A673 (cell line): Measurements from ENCODE around the gene B4GALT3. TPM values are rescaled to one million over a fixed set of nuclear protein-coding genes. Genes with fewer than 3 reads are reported as not detected.
A peak's percentile ranks its signal among the peaks of the same experiment; 100 is the strongest.

Source experiments
- BruUV-seq: library from RNA; stranded (reverse); fragments of 400-500 nt; replicated peaks from 2 replicates; lab custom pipeline; 2021; lab: Mats Ljungman, UMichigan
- CTCF ChIA-PET: fragments of 300-600 bp; sonication (Branson Sonifier 250); formaldehyde crosslinking; loops from one replicate; lab custom pipeline; 2022; ENCODE audit warnings: antibody characterized with exemption; lab: Charles Lee
- POLR2A ChIA-PET: fragments of 300-600 bp; sonication (Branson Sonifier 250); formaldehyde crosslinking; loops from one replicate; lab custom pipeline; 2022; ENCODE audit warnings: antibody characterized with exemption; ENCODE audit not compliant: low non-redundant PET; lab: Charles Lee
- DNase-seq: peaks from one replicate; pipeline ENCODE4 v3.0.0-alpha.2; 2015; ENCODE audit warnings: low spot score
- H3K27ac ChIP-seq: fragments of 200-600 bp; sonication (generic); 2 replicates; pipeline ENCODE4 v1.5.1; 2016; ENCODE audit warnings: mixed run types, low read depth, mild to moderate bottlenecking, mixed read lengths, antibody characterized with exemption, low read length; ENCODE audit not compliant: poor library complexity, severe bottlenecking
- H3K27me3 ChIP-seq: fragments of 200-600 bp; sonication (generic); replicated peaks from 2 replicates; pipeline ENCODE4 v1.6.1; 2017; ENCODE audit warnings: mixed run types, low read depth, mild to moderate bottlenecking, mixed read lengths, antibody characterized with exemption, low read length; ENCODE audit not compliant: insufficient read depth, poor library complexity
- H3K36me3 ChIP-seq: fragments of 200-600 bp; sonication (generic); 2 replicates; pipeline ENCODE4 v1.6.1; 2016; ENCODE audit warnings: mixed run types, mild to moderate bottlenecking, mixed read lengths, antibody characterized with exemption, low read length; ENCODE audit not compliant: insufficient read depth, poor library complexity, severe bottlenecking
- H3K4me1 ChIP-seq: fragments of 200-600 bp; sonication (generic); 2 replicates; pipeline ENCODE4 v1.6.1; 2017; ENCODE audit warnings: mixed run types, mild to moderate bottlenecking, mixed read lengths, antibody characterized with exemption, low read length; ENCODE audit not compliant: insufficient read depth, poor library complexity, severe bottlenecking
- H3K4me3 ChIP-seq: fragments of 200-600 bp; sonication (generic); 2 replicates; pipeline ENCODE4 v1.5.1; 2016; ENCODE audit warnings: low read depth, mixed run types, mild to moderate bottlenecking, mixed read lengths, low read length; ENCODE audit not compliant: poor library complexity, severe bottlenecking
- H3K9me3 ChIP-seq: fragments of 200-600 bp; sonication (generic); 2 replicates; pipeline ENCODE4 v1.6.1; 2016; ENCODE audit warnings: mixed run types, low read depth, mild to moderate bottlenecking, mixed read lengths, antibody characterized with exemption, low read length; ENCODE audit not compliant: poor library complexity, severe bottlenecking
- EZH2 ChIP-seq: fragments of 200-600 bp; sonication (generic); IDR thresholded peaks from 2 replicates; pipeline ENCODE4 v1.6.1; 2017; ENCODE audit warnings: borderline replicate concordance, low read depth, mild to moderate bottlenecking, mixed read lengths, antibody characterized with exemption, low read length; ENCODE audit not compliant: poor library complexity, severe bottlenecking
- intact Hi-C: fragments of 100-400 bp; cut with micrococcal nuclease; formaldehyde crosslinking; loops from one replicate; pipeline ENCODE4 v1.10.0; 2022; ENCODE audit not compliant: unreplicated experiment
- total RNA-seq: library from RNA; stranded (reverse); gene quantifications from 2 replicates; pipeline ENCODE4 v1.2.3, GENCODE V29; 2021
- TF ChIP-seq, protein P1 (sequence below): fragments of 300-800, 200-600 bp; sonication (generic); conservative IDR thresholded peaks from 2 replicates; pipeline ENCODE4 v1.5.1; 2017; ENCODE audit warnings: low read depth, mild to moderate bottlenecking, antibody characterized with exemption, low read length, moderate library complexity, mixed read lengths

The B4GALT3 gene
- total RNA-seq, 1 experiment from 2014 or later = 55.1 TPM

DNA sequence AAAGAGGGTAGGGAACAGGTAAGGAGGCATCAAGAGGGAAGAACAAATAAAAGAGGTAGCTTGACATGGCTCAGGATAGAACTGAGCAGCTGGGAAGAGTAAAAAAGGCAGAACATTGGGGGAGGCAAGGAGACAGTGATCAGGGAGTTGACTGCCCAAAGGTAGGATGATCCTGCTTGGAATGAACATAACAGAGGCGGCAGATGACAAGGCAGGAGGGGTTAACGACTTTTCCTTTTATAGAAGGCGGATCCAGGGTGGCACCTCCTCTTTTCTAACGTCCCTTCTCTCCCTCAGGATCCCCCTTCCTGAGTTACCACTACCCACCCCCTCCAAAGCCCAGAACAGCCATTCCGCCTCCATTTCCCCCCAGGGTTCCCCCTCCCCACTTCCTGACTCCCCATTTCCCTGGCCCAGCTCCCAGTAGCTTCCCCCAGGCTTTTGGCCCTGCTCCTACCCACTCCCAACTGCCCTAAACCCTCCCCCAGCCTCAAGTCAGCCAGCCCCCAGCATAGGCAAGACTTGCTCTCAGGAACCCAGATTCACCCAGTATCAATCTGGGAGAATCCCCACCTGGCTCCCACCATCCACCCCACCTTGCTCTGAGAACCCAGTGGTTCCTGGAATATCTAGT lies 22.3 kb upstream of the B4GALT3 start:
- H3K27ac ChIP-seq = peak overlapping the region; percentile 87
- ChIA-PET CTCF (interaction anchor here (2.8 kb wide), 1 partner anchor 26 kb away, joined by 8 read pairs; the partner anchor contains the start of gene TOMM40L), POLR2A (interaction anchor here (0.6 kb wide), 1 partner anchor 78 kb away, joined by 5 read pairs; no protein-coding TSS in a partner anchor)
- H3K4me1 ChIP-seq = peaks cover 51% of the 10 kb centered on the region
- H3K27me3 ChIP-seq = no peaks in the 10 kb centered on the region
- intact Hi-C loops = no loop called here
- H3K4me3 ChIP-seq = peak overlapping the region; percentile 57
- peaks cover 28% of the 10 kb centered on the region for H3K36me3 ChIP-seq
- no peaks in the 10 kb centered on the region for H3K9me3 ChIP-seq
- peak; percentile 76 for DNase-seq
- BruUV-seq = no TSS peak
- TF ChIP-seq, protein P1, sequence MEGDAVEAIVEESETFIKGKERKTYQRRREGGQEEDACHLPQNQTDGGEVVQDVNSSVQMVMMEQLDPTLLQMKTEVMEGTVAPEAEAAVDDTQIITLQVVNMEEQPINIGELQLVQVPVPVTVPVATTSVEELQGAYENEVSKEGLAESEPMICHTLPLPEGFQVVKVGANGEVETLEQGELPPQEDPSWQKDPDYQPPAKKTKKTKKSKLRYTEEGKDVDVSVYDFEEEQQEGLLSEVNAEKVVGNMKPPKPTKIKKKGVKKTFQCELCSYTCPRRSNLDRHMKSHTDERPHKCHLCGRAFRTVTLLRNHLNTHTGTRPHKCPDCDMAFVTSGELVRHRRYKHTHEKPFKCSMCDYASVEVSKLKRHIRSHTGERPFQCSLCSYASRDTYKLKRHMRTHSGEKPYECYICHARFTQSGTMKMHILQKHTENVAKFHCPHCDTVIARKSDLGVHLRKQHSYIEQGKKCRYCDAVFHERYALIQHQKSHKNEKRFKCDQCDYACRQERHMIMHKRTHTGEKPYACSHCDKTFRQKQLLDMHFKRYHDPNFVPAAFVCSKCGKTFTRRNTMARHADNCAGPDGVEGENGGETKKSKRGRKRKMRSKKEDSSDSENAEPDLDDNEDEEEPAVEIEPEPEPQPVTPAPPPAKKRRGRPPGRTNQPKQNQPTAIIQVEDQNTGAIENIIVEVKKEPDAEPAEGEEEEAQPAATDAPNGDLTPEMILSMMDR = no peak
- TF ChIP-seq EZH2 = no peak

DNA sequence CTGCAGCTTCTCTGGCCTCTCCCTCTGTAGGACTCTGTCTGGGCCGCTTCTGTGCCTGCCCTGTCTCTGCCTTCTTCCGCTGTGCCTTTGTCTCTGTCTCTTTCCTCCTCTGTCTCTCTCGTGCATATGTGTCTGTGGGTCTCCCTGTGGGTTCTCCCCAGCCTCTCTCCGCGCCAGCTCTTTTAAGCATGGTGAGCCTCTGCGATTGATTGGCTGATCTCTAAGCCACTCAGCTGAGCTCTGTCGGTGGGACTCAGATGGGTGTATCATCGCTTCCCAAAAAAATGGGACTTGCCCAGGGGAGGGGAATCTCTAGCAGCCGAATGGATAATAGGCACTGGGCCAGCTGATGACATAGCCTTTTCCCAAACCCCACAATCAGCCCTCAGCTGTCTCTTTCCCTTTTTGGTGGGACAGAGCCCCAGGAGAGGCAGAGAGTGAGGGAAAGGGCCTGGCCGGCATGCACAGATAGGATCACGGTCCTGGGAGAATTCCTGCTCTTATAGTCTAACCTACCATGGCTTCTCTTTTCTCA lies 21.7 kb upstream of the B4GALT3 start, which contains the start of gene ADAMTS4:
Gene ADAMTS4 (minus strand): TSS at position 158 of the 535 bp plus-strand sequence. CDS start 427 bp downstream, outside the sequence.
- H3K27ac ChIP-seq = peak within 1 kb of the TSS; percentile 87
- ChIA-PET CTCF (interaction anchor here (0.9 to 2.8 kb wide), 2 partner anchors 27 to 33 kb away, joined by 4 to 8 read pairs; partner anchors contain the start of genes PPOX and TOMM40L), POLR2A (interaction anchor here (0.6 kb wide), 1 partner anchor 77 kb away, joined by 5 read pairs; no protein-coding TSS in a partner anchor)
- DNase-seq = peak; percentile 96
- TF ChIP-seq EZH2 = no peak
- TF ChIP-seq, protein P1 = no peak
- intact Hi-C loops = no loop called here
- H3K27me3 ChIP-seq = no peaks in the 10 kb centered on the region
- H3K4me3 ChIP-seq = peak within 1 kb of the TSS; percentile 57
- peaks cover 51% of the 10 kb centered on the region for H3K4me1 ChIP-seq
- peaks cover 28% of the 10 kb centered on the region for H3K36me3 ChIP-seq
- no peaks in the 10 kb centered on the region for H3K9me3 ChIP-seq
- no TSS peak for BruUV-seq

DNA sequence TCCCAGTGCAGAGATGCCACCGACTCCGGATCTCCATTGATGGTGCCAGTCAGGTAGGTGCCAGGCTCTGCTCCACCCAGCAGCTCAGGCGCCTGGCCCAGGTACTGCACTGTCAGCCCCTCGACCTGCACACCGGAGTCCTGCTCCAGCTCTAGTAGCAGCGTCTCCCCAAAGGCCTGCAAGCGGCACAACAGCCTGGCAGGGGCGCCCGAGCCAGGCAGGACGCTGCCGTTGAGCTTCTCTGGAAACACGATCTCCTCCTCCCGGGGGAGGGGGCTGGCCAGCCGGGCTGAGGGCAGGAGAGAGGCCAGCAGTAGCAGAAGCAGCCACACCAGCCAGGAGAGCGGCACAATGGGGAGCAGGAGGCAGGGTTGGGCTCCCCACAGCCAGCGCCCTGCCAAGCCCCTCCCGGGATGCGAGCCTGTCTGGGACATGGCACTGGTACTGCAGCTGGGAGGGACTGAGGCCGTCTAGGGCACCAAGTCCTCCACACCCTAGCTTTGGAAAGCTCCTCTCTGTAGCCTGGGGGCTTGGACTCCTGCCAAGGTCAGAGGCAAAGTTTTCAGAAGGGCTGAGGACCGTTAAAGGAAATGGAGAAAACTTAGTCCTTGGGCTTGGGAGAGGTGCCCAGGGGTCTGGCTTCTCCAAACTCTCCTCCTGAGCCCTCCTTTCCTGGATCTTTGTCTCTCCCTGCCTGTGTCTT lies 21.0 kb upstream of the B4GALT3 start:
- TSS peak; percentile 86 for BruUV-seq
- intact Hi-C loops = no loop called here
- peak overlapping the region; percentile 57 for H3K4me3 ChIP-seq
- CTCF ChIA-PET = interaction anchor here (0.7 to 2.8 kb wide), 3 partner anchors 27 to 33 kb away, joined by 4 to 8 read pairs (median 7); partner anchors contain the start of genes PPOX and TOMM40L
- H3K36me3 ChIP-seq = peaks cover 28% of the 10 kb centered on the region
- H3K27ac ChIP-seq = peak overlapping the region; percentile 87
- TF ChIP-seq, protein P1 = 0 out of 2 replicates have a peak, but pooled peaks have one; percentile 18
- TF ChIP-seq EZH2 = no peak
- H3K4me1 ChIP-seq = peaks cover 51% of the 10 kb centered on the region
- DNase-seq = peak; percentile 43
- POLR2A ChIA-PET = no interaction called here
- no peaks in the 10 kb centered on the region for H3K27me3 ChIP-seq
- H3K9me3 ChIP-seq = no peaks in the 10 kb centered on the region
